Measurements from ENCODE around the gene PGM1.

GRCh38 chr1:63615768-63616420 is 22.7 kb downstream of the PGM1 start:
- peak; percentile 88 for TF ChIP-seq CTCF (conservative IDR thresholded peaks at IDR 0.05; ENCODE audit: low read depth, low read length)
- no peak for TF ChIP-seq EZH2 (IDR thresholded peaks at IDR 0.05; ENCODE audit: low read length, unreplicated experiment)
- TF ChIP-seq EZH2phosphoT487 (IDR thresholded peaks at IDR 0.05; ENCODE audit: borderline replicate concordance, low read length): no peak

Measured in PC-3 (cell line).